Anterior cingulate cortex (tissue), 58 donors: ENCODE data around the gene SPAG17.
"Not testable (repeated sequence)": the region's sequence is repeated elsewhere in the genome, so short reads cannot be mapped to it uniquely, and the experiment has no call there.

ENCODE experiments used
- DNase-seq, 58 donors: peaks; one replicate each; lab custom pipeline; 2025; lab: John Stamatoyannopoulos, UW

Gene SPAG17

DNA sequence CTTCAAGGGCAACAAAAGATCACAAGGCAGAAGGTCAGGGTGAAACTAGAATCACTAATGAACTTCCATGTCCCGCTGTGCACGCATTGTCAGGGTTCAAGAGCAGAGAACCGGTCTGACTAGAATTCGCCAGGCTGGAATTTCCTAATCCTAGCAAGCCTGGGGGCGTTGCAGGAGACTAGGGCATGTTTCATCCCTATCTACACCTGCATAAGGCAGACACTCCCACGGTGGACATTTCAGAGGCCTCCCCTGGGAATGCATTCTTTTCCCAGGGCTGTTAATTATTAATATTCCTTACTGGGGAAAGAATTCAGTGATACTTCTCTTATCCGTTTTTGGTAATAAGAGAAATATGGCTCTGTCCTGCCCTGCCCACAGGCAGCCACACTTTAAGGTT lies 262.3 kb downstream of the SPAG17 start:
- DNase-seq: not testable (repeated sequence)

DNA sequence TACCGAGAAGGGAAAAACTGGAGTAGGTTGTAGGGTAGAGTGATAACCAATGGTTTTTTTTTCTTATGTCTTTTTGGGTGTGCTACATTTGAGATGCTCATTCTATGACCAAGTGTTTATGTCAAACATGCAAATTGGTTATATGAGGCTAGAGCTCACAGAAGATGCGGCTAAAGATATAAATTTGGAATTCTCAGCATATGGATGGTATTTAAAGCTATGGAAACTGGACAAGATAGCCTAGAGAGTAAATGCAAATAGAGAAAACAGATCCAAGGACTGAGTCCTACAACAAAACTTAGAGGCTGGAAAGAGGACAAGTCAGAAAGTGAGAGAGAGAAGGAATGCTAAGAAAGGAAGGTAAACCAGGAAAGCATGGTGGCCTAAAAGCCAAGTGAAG lies 263.0 kb downstream of the SPAG17 start:
- DNase-seq: no peak

GRCh38 chr1:117919376-117919775 lies 265.7 kb downstream of the SPAG17 start:
- no peak for DNase-seq

GRCh38 chr1:117911051-117911450 lies 274.0 kb downstream of the SPAG17 start:
- no peak for DNase-seq

DNA sequence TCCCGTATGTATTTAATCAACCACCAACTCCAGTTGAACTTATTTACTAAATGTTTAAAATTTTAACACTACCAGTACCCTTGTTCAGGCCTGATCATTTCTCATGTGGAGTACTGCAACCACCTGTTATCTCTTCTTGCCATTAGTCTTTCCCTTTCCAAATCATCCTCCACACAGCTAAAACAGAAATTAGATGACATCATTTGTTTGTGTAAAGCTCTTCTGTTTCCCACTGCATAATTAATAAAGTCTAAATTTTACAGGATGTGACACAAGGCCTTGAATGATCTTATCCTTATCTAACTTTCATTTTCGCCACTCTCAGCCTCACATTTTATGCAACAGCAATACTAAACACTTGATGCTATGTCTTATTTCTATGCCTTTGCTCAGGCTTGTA lies 280.0 kb downstream of the SPAG17 start:
- no peak for DNase-seq

GRCh38 chr1:117904485-117904884 lies 280.5 kb downstream of the SPAG17 start:
- no peak for DNase-seq
